Activated CD4-positive, alpha-beta T cell treated with anti-CD3 and anti-CD28 coated beads for 36 hours (primary cell): ENCODE results near the gene CCNQ. TPM values are rescaled to one million over a fixed set of nuclear protein-coding genes. Genes with fewer than 3 reads are reported as not detected.
A peak's percentile ranks its signal among the peaks of the same experiment; 100 is the strongest.

Experiments used
- ATAC-seq: fragments of 200-7000 bp; cut with Tn5 transposase; one replicate; pipeline ENCODE4 v1.10.0; 2021; ENCODE audit warnings: mild to moderate bottlenecking, moderate library complexity
- CTCF ChIA-PET: fragments of 350-600 bp; sonication (Branson Sonifier 250); formaldehyde crosslinking; loops from one replicate; lab custom pipeline; 2021; ENCODE audit warnings: antibody characterized with exemption; lab: Charles Lee
- POLR2A ChIA-PET: fragments of 350-600 bp; sonication (Branson Sonifier 250); formaldehyde crosslinking; loops from one replicate; lab custom pipeline; 2021; ENCODE audit warnings: antibody characterized with exemption, inconsistent platforms; lab: Charles Lee
- DNase-seq: peaks from one replicate; pipeline ENCODE4 v3.0.0-alpha.2; 2020
- H3K27ac Mint-ChIP-seq: one replicate; pipeline ENCODE4 v1.8.0; 2021; ENCODE audit warnings: mixed read lengths
- H3K27me3 Mint-ChIP-seq: one replicate; pipeline ENCODE4 v1.8.0; 2021; ENCODE audit warnings: mixed read lengths
- H3K36me3 Mint-ChIP-seq: one replicate; pipeline ENCODE4 v1.8.0; 2021; ENCODE audit warnings: low read depth, mixed read lengths
- H3K4me1 Mint-ChIP-seq: one replicate; pipeline ENCODE4 v1.8.0; 2021; ENCODE audit warnings: mixed read lengths
- H3K4me3 Mint-ChIP-seq: one replicate; pipeline ENCODE4 v1.8.0; 2021; ENCODE audit warnings: mild to moderate bottlenecking, moderate library complexity, mixed read lengths
- H3K9me3 Mint-ChIP-seq: one replicate; pipeline ENCODE4 v1.8.0; 2021; ENCODE audit warnings: low read depth, mixed read lengths
- intact Hi-C, 2 experiments: fragments of 100-400 bp; cut with DNase I in 1 of 2; cut with micrococcal nuclease in 1 of 2; formaldehyde crosslinking; loops; one replicate each; pipeline versions ENCODE4 v1.14.2 to v1.15.1; 2022 to 2024; cut with DNase I, micrococcal nuclease
- total RNA-seq, 2 experiments: library from RNA; stranded (reverse); gene quantifications; one replicate each; pipeline ENCODE4 v1.2.3, GENCODE V29; 2021

CCNQ gene
- total RNA-seq, 2 experiments from 2014 or later = 13.9 to 14.7 TPM

GRCh38 chrX:153544727-153545126 lies 54.2 kb downstream of the CCNQ start:
- H3K4me1 Mint-ChIP-seq = no peaks in the 10 kb centered on the region
- no peak overlapping the region for H3K4me3 Mint-ChIP-seq
- no peaks in the 10 kb centered on the region for H3K9me3 Mint-ChIP-seq
- DNase-seq (no peak), ATAC-seq (no peak)
- ChIA-PET POLR2A (no interaction called here), CTCF (no interaction called here)
- no peak overlapping the region for H3K27ac Mint-ChIP-seq
- intact Hi-C loops = no loop called here
- no peaks in the 10 kb centered on the region for H3K27me3 Mint-ChIP-seq
- no peaks in the 10 kb centered on the region for H3K36me3 Mint-ChIP-seq

GRCh38 chrX:153539979-153540358 lies 59.0 kb downstream of the CCNQ start:
- Mint-ChIP-seq H3K4me1 (no peaks in the 10 kb centered on the region), H3K27ac (no peak overlapping the region), H3K36me3 (no peaks in the 10 kb centered on the region), H3K4me3 (no peak overlapping the region), H3K27me3 (peaks cover 2% of the 10 kb centered on the region), H3K9me3 (no peaks in the 10 kb centered on the region)
- DNase-seq (no peak), ATAC-seq (no peak)
- POLR2A ChIA-PET = no interaction called here
- CTCF ChIA-PET = interaction anchor here (0.6 to 2.7 kb wide), 14 partner anchors 9 to 603 kb away, joined by 3 to 33 read pairs (median 4); no protein-coding TSS in a partner anchor
- intact Hi-C loops = loop anchor here (1.0 to 5.0 kb wide), 4 partner anchors 109 to 128 kb away; no protein-coding TSS in a partner anchor

- peak; percentile 93 for ATAC-seq
- CTCF ChIA-PET = interaction anchor here (0.5 to 2.7 kb wide), 19 partner anchors 10 to 200 kb away, joined by 3 to 33 read pairs (median 4); partner anchors contain the start of gene DUSP9
- H3K36me3 Mint-ChIP-seq = no peaks in the 10 kb centered on the region
- POLR2A ChIA-PET = no interaction called here
- no peaks in the 10 kb centered on the region for H3K9me3 Mint-ChIP-seq
- no peak overlapping the region for H3K27ac Mint-ChIP-seq
- no peaks in the 10 kb centered on the region for H3K4me1 Mint-ChIP-seq
- intact Hi-C loops = loop anchor here (1.0 to 5.0 kb wide), 4 partner anchors 110 to 129 kb away; no protein-coding TSS in a partner anchor
- peak; percentile 73 for DNase-seq
- peaks cover 2% of the 10 kb centered on the region for H3K27me3 Mint-ChIP-seq
- H3K4me3 Mint-ChIP-seq = no peak overlapping the region
Observed at GRCh38 chrX:153539171-153539978, 59.6 kb downstream of the CCNQ start.

- Mint-ChIP-seq H3K36me3 (no peaks in the 10 kb centered on the region), H3K9me3 (no peaks in the 10 kb centered on the region), H3K4me3 (no peak overlapping the region), H3K4me1 (no peaks in the 10 kb centered on the region), H3K27ac (no peak overlapping the region), H3K27me3 (peaks cover 2% of the 10 kb centered on the region)
- CTCF ChIA-PET = interaction anchor here (0.6 to 2.7 kb wide), 8 partner anchors 9 to 201 kb away, joined by 3 to 33 read pairs (median 4); no protein-coding TSS in a partner anchor
- POLR2A ChIA-PET = no interaction called here
- intact Hi-C loops = loop anchor here (2.0 to 5.0 kb wide), 2 partner anchors 124 to 129 kb away; no protein-coding TSS in a partner anchor
- DNase-seq (no peak), ATAC-seq (no peak)
Observed at GRCh38 chrX:153538424-153538823, 60.5 kb downstream of the CCNQ start.

Other genes starting within 250 kb of the CCNQ start
- gene PNMA6E, start 197.8 kb downstream of the CCNQ start, total RNA-seq = not detected
- under 1 TPM; 0.98 TPM for gene ZFP92, start 187.7 kb downstream of the CCNQ start, total RNA-seq
- gene TREX2, start 153.1 kb downstream of the CCNQ start, total RNA-seq = 1 to 10 TPM in 1 of 2 experiments, under 1 TPM in 1; 0.91 to 1.1 TPM
- gene HAUS7, start 128.6 kb downstream of the CCNQ start, total RNA-seq = 10 to 100 TPM; 41.9 to 70.0 TPM
- not detected for gene BGN, start 104.2 kb downstream of the CCNQ start, total RNA-seq
- not detected for gene ATP2B3, start 81.5 kb downstream of the CCNQ start, total RNA-seq
- under 1 TPM; 0.12 to 0.14 TPM for gene DUSP9, start 48.1 kb upstream of the CCNQ start, total RNA-seq
- under 1 TPM; 0.30 to 0.71 TPM for gene PNCK, start 74.7 kb upstream of the CCNQ start, total RNA-seq
- under 1 TPM; 0.39 to 0.58 TPM for gene SLC6A8, start 88.8 kb upstream of the CCNQ start, total RNA-seq
- gene BCAP31, start 125.2 kb upstream of the CCNQ start, total RNA-seq = 100 to 1,000 TPM in 1 of 2 experiments, 10 to 100 TPM in 1; 78.0 to 106 TPM
- 1 to 10 TPM; 4.5 to 4.8 TPM for gene ABCD1, start 125.7 kb upstream of the CCNQ start, total RNA-seq
- 1 to 10 TPM; 1.6 to 2.4 TPM for gene PLXNB3, start 165.1 kb upstream of the CCNQ start, total RNA-seq
- gene SRPK3, start 181.9 kb upstream of the CCNQ start, total RNA-seq = not detected
- gene IDH3G, start 195.2 kb upstream of the CCNQ start, total RNA-seq = 10 to 100 TPM; 48.8 to 62.4 TPM
- 100 to 1,000 TPM; 124 to 146 TPM for gene SSR4, start 195.5 kb upstream of the CCNQ start, total RNA-seq
- 1 to 10 TPM; 2.4 to 4.3 TPM for gene PDZD4, start 231.4 kb upstream of the CCNQ start, total RNA-seq